ENCODE results near the gene CSTPP1.

- no peak for TF ChIP-seq CTCF (IDR thresholded peaks at IDR 0.05)
- no peak for TF ChIP-seq ZFX (IDR thresholded peaks at IDR 0.05; ENCODE audit: borderline replicate concordance)
Measured at GRCh38 chr11:47124675-47125074, 188.1 kb downstream of the CSTPP1 start.

Data from 22Rv1 (cell line).